Measurements from ENCODE around the gene DGKZ.

DNA sequence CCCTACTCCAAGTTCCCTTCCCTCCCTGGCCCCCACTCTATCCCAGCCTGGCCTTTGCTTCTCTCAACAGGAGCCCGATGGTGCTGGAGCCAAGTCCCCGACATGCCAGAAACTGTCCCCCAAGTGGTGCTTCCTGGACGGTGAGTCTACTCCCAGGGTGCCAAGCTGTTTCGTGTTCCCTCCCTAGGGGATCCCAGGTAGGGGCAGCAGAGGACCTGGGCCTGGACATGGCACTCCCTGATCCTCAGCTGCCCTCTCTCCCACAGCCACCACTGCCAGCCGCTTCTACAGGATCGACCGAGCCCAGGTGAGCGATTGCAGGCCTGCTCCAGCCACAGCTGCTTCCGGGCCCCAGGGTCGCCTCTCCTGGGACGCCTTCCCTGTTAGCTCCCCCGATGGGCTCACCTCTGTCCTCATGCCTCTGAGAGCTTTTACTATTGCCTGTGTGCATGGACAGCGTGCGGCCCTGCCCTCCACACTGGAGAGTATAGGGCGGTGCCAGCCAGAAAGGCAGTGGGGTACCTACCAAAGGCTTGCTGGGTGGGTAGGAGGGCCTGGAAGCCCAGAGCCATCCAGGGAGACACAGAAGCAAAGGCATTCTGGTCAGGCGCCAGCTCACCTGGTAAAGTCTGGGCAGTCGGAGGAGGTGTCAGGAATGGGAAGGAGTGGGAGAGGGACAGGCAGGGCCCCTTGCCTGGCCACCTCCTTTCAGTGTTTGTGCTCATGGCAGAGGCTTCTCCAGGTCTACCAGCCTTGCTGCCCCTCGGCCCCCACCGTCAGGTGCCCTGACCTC lies 29.2 kb downstream of the DGKZ start:
- TF ChIP-seq CTCF (IDR thresholded peaks at IDR 0.05) (no peak), POLR2A (IDR thresholded peaks at IDR 0.05) (no peak), EP300 (IDR thresholded peaks at IDR 0.05) (no peak), POLR2AphosphoS5 (IDR thresholded peaks at IDR 0.05) (no peak)

Measured in stomach (tissue), 4 donors.